Measurements from ENCODE around the gene NUDT16L1.
"Not testable (repeated sequence)": the region's sequence is repeated elsewhere in the genome, so short reads cannot be mapped to it uniquely, and the experiment has no call there.

The NUDT16L1 gene

GRCh38 chr16:4726616-4727015 lies 33.3 kb downstream of the NUDT16L1 start:
- Histone ChIP-seq H3K9me3 (ENCODE audit: control insufficient read depth in 1 of 2, low read length in 2 of 2) (no peaks in the 10 kb centered on the region), H3K27me3 (ENCODE audit: control insufficient read depth in 1 of 2, insufficient read depth in 2 of 2, low read length in 2 of 2) (no peaks in the 10 kb centered on the region), H3K9ac (ENCODE audit: low read depth in 1 of 2, low read length in 2 of 2) (no peak overlapping the region), H3K4me1 (ENCODE audit: control insufficient read depth in 1 of 2, insufficient read depth in 2 of 2, low read length in 2 of 2) (no peaks in the 10 kb centered on the region), H3K36me3 (ENCODE audit: control insufficient read depth in 1 of 2, insufficient read depth in 2 of 2, low read length in 2 of 2) (peaks cover 17 to 63% of the 10 kb centered on the region in 2 donors), H3K4me3 (ENCODE audit: low read depth in 1 of 2, low read length in 2 of 2) (no peak overlapping the region), H3K27ac (ENCODE audit: low read depth, low read length) (no peak overlapping the region)

GRCh38 chr16:4728676-4729075 lies 35.3 kb downstream of the NUDT16L1 start:
- H3K4me3 ChIP-seq (ENCODE audit: low read depth in 1 of 2, low read length in 2 of 2), result no peak overlapping the region
- no peak overlapping the region for H3K9ac ChIP-seq (ENCODE audit: low read depth in 1 of 2, low read length in 2 of 2)
- H3K27ac ChIP-seq (ENCODE audit: low read depth, low read length), result no peak overlapping the region
- peaks cover 0 to 6% of the 10 kb centered on the region in 2 donors for H3K4me1 ChIP-seq (ENCODE audit: control insufficient read depth in 1 of 2, insufficient read depth in 2 of 2, low read length in 2 of 2)
- no peaks in the 10 kb centered on the region for H3K9me3 ChIP-seq (ENCODE audit: control insufficient read depth in 1 of 2, low read length in 2 of 2)
- no peaks in the 10 kb centered on the region for H3K27me3 ChIP-seq (ENCODE audit: control insufficient read depth in 1 of 2, insufficient read depth in 2 of 2, low read length in 2 of 2)
- peaks cover 13 to 56% of the 10 kb centered on the region in 2 donors for H3K36me3 ChIP-seq (ENCODE audit: control insufficient read depth in 1 of 2, insufficient read depth in 2 of 2, low read length in 2 of 2)

- no peak overlapping the region for H3K27ac ChIP-seq (ENCODE audit: low read depth, low read length)
Measured at GRCh38 chr16:4729876-4730275, 36.5 kb downstream of the NUDT16L1 start.

GRCh38 chr16:4733211-4733742 lies 39.9 kb downstream of the NUDT16L1 start:
- Histone ChIP-seq H3K27me3 (ENCODE audit: control insufficient read depth in 1 of 2, insufficient read depth in 2 of 2, low read length in 2 of 2) (no peaks in the 10 kb centered on the region), H3K27ac (ENCODE audit: low read depth, low read length) (no peak overlapping the region), H3K9ac (ENCODE audit: low read depth in 1 of 2, low read length in 2 of 2) (peak overlapping the region; percentile 70 to 83), H3K9me3 (ENCODE audit: control insufficient read depth in 1 of 2, low read length in 2 of 2) (no peaks in the 10 kb centered on the region), H3K4me1 (ENCODE audit: control insufficient read depth in 1 of 2, insufficient read depth in 2 of 2, low read length in 2 of 2) (peaks cover 5 to 13% of the 10 kb centered on the region in 2 donors), H3K4me3 (ENCODE audit: low read depth in 1 of 2, low read length in 2 of 2) (peak overlapping the region; percentile 94 to 95), H3K36me3 (ENCODE audit: control insufficient read depth in 1 of 2, insufficient read depth in 2 of 2, low read length in 2 of 2) (peaks cover 6 to 24% of the 10 kb centered on the region in 2 donors)

More at GRCh38 chr16:4729876-4730275, 36.5 kb downstream of the NUDT16L1 start:
- peaks cover 12 to 45% of the 10 kb centered on the region in 2 donors for H3K36me3 ChIP-seq (ENCODE audit: control insufficient read depth in 1 of 2, insufficient read depth in 2 of 2, low read length in 2 of 2)
- H3K4me1 ChIP-seq (ENCODE audit: control insufficient read depth in 1 of 2, insufficient read depth in 2 of 2, low read length in 2 of 2), result peaks cover under 1 to 7% of the 10 kb centered on the region in 2 donors
- H3K27me3 ChIP-seq (ENCODE audit: control insufficient read depth in 1 of 2, insufficient read depth in 2 of 2, low read length in 2 of 2), result no peaks in the 10 kb centered on the region
- no peak overlapping the region for H3K4me3 ChIP-seq (ENCODE audit: low read depth in 1 of 2, low read length in 2 of 2)
- no peaks in the 10 kb centered on the region for H3K9me3 ChIP-seq (ENCODE audit: control insufficient read depth in 1 of 2, low read length in 2 of 2)
- no peak overlapping the region for H3K9ac ChIP-seq (ENCODE audit: low read depth in 1 of 2, low read length in 2 of 2)

GRCh38 chr16:4733747-4734062 lies 40.3 kb downstream of the NUDT16L1 start:
- H3K9ac ChIP-seq (ENCODE audit: low read depth in 1 of 2, low read length in 2 of 2), result peak overlapping the region; percentile 70 to 83
- no peaks in the 10 kb centered on the region for H3K27me3 ChIP-seq (ENCODE audit: control insufficient read depth in 1 of 2, insufficient read depth in 2 of 2, low read length in 2 of 2)
- H3K4me3 ChIP-seq (ENCODE audit: low read depth in 1 of 2, low read length in 2 of 2), result peak overlapping the region; percentile 94 to 95
- no peaks in the 10 kb centered on the region for H3K9me3 ChIP-seq (ENCODE audit: control insufficient read depth in 1 of 2, low read length in 2 of 2)
- H3K36me3 ChIP-seq (ENCODE audit: control insufficient read depth in 1 of 2, insufficient read depth in 2 of 2, low read length in 2 of 2), result peaks cover 6 to 20% of the 10 kb centered on the region in 2 donors
- no peak overlapping the region for H3K27ac ChIP-seq (ENCODE audit: low read depth, low read length)
- H3K4me1 ChIP-seq (ENCODE audit: control insufficient read depth in 1 of 2, insufficient read depth in 2 of 2, low read length in 2 of 2), result peaks cover 5 to 13% of the 10 kb centered on the region in 2 donors

- no peaks in the 10 kb centered on the region for H3K27me3 ChIP-seq (ENCODE audit: control insufficient read depth in 1 of 2, insufficient read depth in 2 of 2, low read length in 2 of 2)
- H3K27ac ChIP-seq (ENCODE audit: low read depth, low read length), result peak within 1 kb of the TSS; percentile 68
- peaks cover 5 to 13% of the 10 kb centered on the region in 2 donors for H3K4me1 ChIP-seq (ENCODE audit: control insufficient read depth in 1 of 2, insufficient read depth in 2 of 2, low read length in 2 of 2)
- no peaks in the 10 kb centered on the region for H3K9me3 ChIP-seq (ENCODE audit: control insufficient read depth in 1 of 2, low read length in 2 of 2)
- H3K9ac ChIP-seq (ENCODE audit: low read depth in 1 of 2, low read length in 2 of 2), result peak within 1 kb of the TSS; percentile 70 to 83
- peaks cover 6 to 15% of the 10 kb centered on the region in 2 donors for H3K36me3 ChIP-seq (ENCODE audit: control insufficient read depth in 1 of 2, insufficient read depth in 2 of 2, low read length in 2 of 2)
- H3K4me3 ChIP-seq (ENCODE audit: low read depth in 1 of 2, low read length in 2 of 2), result peak within 1 kb of the TSS; percentile 94 to 95
Measured at GRCh38 chr16:4734063-4734729, 40.8 kb downstream of the NUDT16L1 start, which contains the start of the genes ANKS3 and DNAAF8. TSS of gene ANKS3 (minus strand) at chr16:4734271. CDS start at chr16:4730149, 4,122 bp downstream. TSS of gene DNAAF8 (plus strand) at chr16:4734537. CDS start at chr16:4736515, 1,978 bp downstream.

- Histone ChIP-seq H3K4me1 (ENCODE audit: control insufficient read depth in 1 of 2, insufficient read depth in 2 of 2, low read length in 2 of 2) (peaks cover 5 to 13% of the 10 kb centered on the region in 2 donors), H3K36me3 (ENCODE audit: control insufficient read depth in 1 of 2, insufficient read depth in 2 of 2, low read length in 2 of 2) (peaks cover 2 to 9% of the 10 kb centered on the region in 2 donors), H3K9ac (ENCODE audit: low read depth in 1 of 2, low read length in 2 of 2) (peak overlapping the region; percentile 54 to 65), H3K27ac (ENCODE audit: low read depth, low read length) (peak overlapping the region; percentile 68), H3K4me3 (ENCODE audit: low read depth in 1 of 2, low read length in 2 of 2) (peak overlapping the region; percentile 94 to 95), H3K27me3 (ENCODE audit: control insufficient read depth in 1 of 2, insufficient read depth in 2 of 2, low read length in 2 of 2) (no peaks in the 10 kb centered on the region), H3K9me3 (ENCODE audit: control insufficient read depth in 1 of 2, low read length in 2 of 2) (no peaks in the 10 kb centered on the region)
Measured at GRCh38 chr16:4734730-4735535, 41.6 kb downstream of the NUDT16L1 start.

- Histone ChIP-seq H3K4me1 (ENCODE audit: control insufficient read depth in 1 of 2, insufficient read depth in 2 of 2, low read length in 2 of 2) (peaks cover 5 to 13% of the 10 kb centered on the region in 2 donors), H3K27me3 (ENCODE audit: control insufficient read depth in 1 of 2, insufficient read depth in 2 of 2, low read length in 2 of 2) (no peaks in the 10 kb centered on the region), H3K9ac (ENCODE audit: low read depth in 1 of 2, low read length in 2 of 2) (no peak overlapping the region), H3K27ac (ENCODE audit: low read depth, low read length) (no peak overlapping the region), H3K36me3 (ENCODE audit: control insufficient read depth in 1 of 2, insufficient read depth in 2 of 2, low read length in 2 of 2) (no peaks in the 10 kb centered on the region), H3K4me3 (ENCODE audit: low read depth in 1 of 2, low read length in 2 of 2) (no peak overlapping the region), H3K9me3 (ENCODE audit: control insufficient read depth in 1 of 2, low read length in 2 of 2) (no peaks in the 10 kb centered on the region)
Measured at GRCh38 chr16:4736546-4736945, 43.2 kb downstream of the NUDT16L1 start.

- Histone ChIP-seq H3K27ac (ENCODE audit: low read depth, low read length) (no peak overlapping the region), H3K4me3 (ENCODE audit: low read depth in 1 of 2, low read length in 2 of 2) (no peak overlapping the region), H3K9me3 (ENCODE audit: control insufficient read depth in 1 of 2, low read length in 2 of 2) (no peaks in the 10 kb centered on the region), H3K9ac (ENCODE audit: low read depth in 1 of 2, low read length in 2 of 2) (no peak overlapping the region), H3K27me3 (ENCODE audit: control insufficient read depth in 1 of 2, insufficient read depth in 2 of 2, low read length in 2 of 2) (no peaks in the 10 kb centered on the region), H3K36me3 (ENCODE audit: control insufficient read depth in 1 of 2, insufficient read depth in 2 of 2, low read length in 2 of 2) (no peaks in the 10 kb centered on the region), H3K4me1 (ENCODE audit: control insufficient read depth in 1 of 2, insufficient read depth in 2 of 2, low read length in 2 of 2) (peaks cover 5 to 13% of the 10 kb centered on the region in 2 donors)
Measured at GRCh38 chr16:4737545-4737944, 44.2 kb downstream of the NUDT16L1 start.

- peaks cover 12 to 16% of the 10 kb centered on the region in 2 donors for H3K4me1 ChIP-seq (ENCODE audit: control insufficient read depth in 1 of 2, insufficient read depth in 2 of 2, low read length in 2 of 2)
- H3K27me3 ChIP-seq (ENCODE audit: control insufficient read depth in 1 of 2, insufficient read depth in 2 of 2, low read length in 2 of 2); H3K4me3 ChIP-seq (ENCODE audit: low read depth in 1 of 2, low read length in 2 of 2); H3K9me3 ChIP-seq (ENCODE audit: control insufficient read depth in 1 of 2, low read length in 2 of 2); H3K9ac ChIP-seq (ENCODE audit: low read depth in 1 of 2, low read length in 2 of 2); H3K27ac ChIP-seq (ENCODE audit: low read depth, low read length); H3K36me3 ChIP-seq (ENCODE audit: control insufficient read depth in 1 of 2, insufficient read depth in 2 of 2, low read length in 2 of 2): not testable (repeated sequence)
Measured at GRCh38 chr16:4738370-4738769, 45.0 kb downstream of the NUDT16L1 start.
